ENCODE measurements around the gene FBLIM1. TPM values are rescaled to one million over a fixed set of nuclear protein-coding genes. Genes with fewer than 3 reads are reported as not detected.

Gene FBLIM1
- total RNA-seq, 1 experiment from 2014 or later, result 25.6 TPM

- no TSS peak for BruUV-seq (replicated peaks)
- DNase-seq, result peak; percentile 85
- no peak for TF ChIP-seq CTCF (IDR thresholded peaks at IDR 0.05; ENCODE audit: unreplicated experiment)
- peaks cover 9% of the 10 kb centered on the region for H3K4me1 Mint-ChIP-seq (ENCODE audit: low read depth, unreplicated experiment)
- no peak overlapping the region for H3K4me3 Mint-ChIP-seq (ENCODE audit: low read depth, unreplicated experiment)
- H3K27me3 Mint-ChIP-seq (ENCODE audit: unreplicated experiment), result no peaks in the 10 kb centered on the region
- no peaks in the 10 kb centered on the region for H3K9me3 Mint-ChIP-seq (ENCODE audit: low read depth, unreplicated experiment)
- CTCF ChIA-PET, result interaction anchor here (1.1 to 1.2 kb wide), 3 partner anchors 13 to 418 kb away, joined by 3 to 7 read pairs (median 3); no protein-coding TSS in a partner anchor
- no peak overlapping the region for H3K27ac Mint-ChIP-seq (ENCODE audit: unreplicated experiment)
- H3K36me3 Mint-ChIP-seq (ENCODE audit: insufficient read depth, unreplicated experiment), result peaks cover 6% of the 10 kb centered on the region
- intact Hi-C loops (cut with micrococcal nuclease; ENCODE audit: unreplicated experiment), result loop anchor here (5.0 kb wide), 1 partner anchor 144 kb away; no protein-coding TSS in a partner anchor
These were observed 17.4 kb upstream of the FBLIM1 start for GRCh38 chr1:15740924-15741850.

GRCh38 chr1:15742339-15742801, 16.2 kb upstream of the FBLIM1 start, which contains the start of gene TMEM82:
TSS of gene TMEM82 (plus strand) at chr1:15742499. CDS start at chr1:15742560, 61 bp downstream.
- CTCF ChIA-PET, result no interaction called here

GRCh38 chr1:15744122-15744679, 14.4 kb upstream of the FBLIM1 start:
- CTCF ChIA-PET, result interaction anchor here (0.7 kb wide), 1 partner anchor 632 kb away, joined by 3 read pairs; no protein-coding TSS in a partner anchor
- Mint-ChIP-seq H3K36me3 (ENCODE audit: insufficient read depth, unreplicated experiment) (peaks cover 6% of the 10 kb centered on the region), H3K27ac (ENCODE audit: unreplicated experiment) (no peak overlapping the region)

More at GRCh38 chr1:15742339-15742801, 16.2 kb upstream of the FBLIM1 start, which contains the start of gene TMEM82:
- Mint-ChIP-seq H3K27ac (ENCODE audit: unreplicated experiment) (no peak within 1 kb of the TSS), H3K27me3 (ENCODE audit: unreplicated experiment) (no peaks in the 10 kb centered on the region), H3K9me3 (ENCODE audit: low read depth, unreplicated experiment) (no peaks in the 10 kb centered on the region), H3K36me3 (ENCODE audit: insufficient read depth, unreplicated experiment) (peaks cover 6% of the 10 kb centered on the region), H3K4me3 (ENCODE audit: low read depth, unreplicated experiment) (no peak within 1 kb of the TSS), H3K4me1 (ENCODE audit: low read depth, unreplicated experiment) (peaks cover 9% of the 10 kb centered on the region)
- no peak for TF ChIP-seq CTCF (IDR thresholded peaks at IDR 0.05; ENCODE audit: unreplicated experiment)
- no peak for DNase-seq
- BruUV-seq (replicated peaks), result no TSS peak
- intact Hi-C loops (cut with micrococcal nuclease; ENCODE audit: unreplicated experiment), result loop anchor here (5.0 kb wide), 1 partner anchor 145 kb away; no protein-coding TSS in a partner anchor

More at GRCh38 chr1:15744122-15744679, 14.4 kb upstream of the FBLIM1 start:
- Mint-ChIP-seq H3K9me3 (ENCODE audit: low read depth, unreplicated experiment) (no peaks in the 10 kb centered on the region), H3K4me3 (ENCODE audit: low read depth, unreplicated experiment) (no peak overlapping the region), H3K27me3 (ENCODE audit: unreplicated experiment) (no peaks in the 10 kb centered on the region), H3K4me1 (ENCODE audit: low read depth, unreplicated experiment) (peaks cover 9% of the 10 kb centered on the region)
- DNase-seq, result no peak
- BruUV-seq (replicated peaks), result no TSS peak
- TF ChIP-seq CTCF (IDR thresholded peaks at IDR 0.05; ENCODE audit: unreplicated experiment), result no peak
- intact Hi-C loops (cut with micrococcal nuclease; ENCODE audit: unreplicated experiment), result loop anchor here (5.0 kb wide), 1 partner anchor 147 kb away; no protein-coding TSS in a partner anchor

All from Calu3 (cell line).